ENCODE measurements around the gene AOAH. TPM values are rescaled to one million over a fixed set of nuclear protein-coding genes. Genes with fewer than 3 reads are reported as not detected.
A peak's percentile ranks its signal among the peaks of the same experiment; 100 is the strongest.

AOAH gene
- total RNA-seq, 4 donors from 2014 or later: 0.68 to 12.0 (median 4.8) TPM

DNA sequence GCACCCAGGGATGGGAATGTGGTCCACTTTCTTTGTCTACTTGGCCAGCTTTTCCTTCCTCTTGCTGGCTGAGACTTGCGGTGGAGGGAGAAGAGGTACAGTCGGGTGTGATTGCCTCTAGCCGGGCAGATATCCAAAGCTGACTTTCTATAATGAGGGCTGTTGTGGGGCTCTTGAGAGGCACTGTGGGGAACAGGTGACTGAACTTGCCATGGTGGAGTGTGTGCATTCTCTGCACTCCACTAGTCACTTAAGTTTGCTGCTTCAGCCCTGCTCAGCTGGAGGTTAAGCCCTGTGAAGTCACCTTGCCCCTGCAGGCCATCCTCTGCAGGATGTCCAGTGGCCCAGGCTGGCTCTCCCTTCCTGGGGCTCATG is 116.6 kb downstream of the AOAH start:
- 68 to 72% methylated on average over 3 of the region's 3 CpGs for WGBS, 2 donors
- Histone ChIP-seq H3K27me3 (no peaks in the 10 kb centered on the region), H3K9me3 (no peaks in the 10 kb centered on the region), H3K27ac (no peak overlapping the region), H3K4me3 (no peak overlapping the region), H3K4me1 (peaks cover 0 to 12% (median 0%) of the 10 kb centered on the region in 3 donors), H3K36me3 (no peaks in the 10 kb centered on the region)
- intact Hi-C loops (cut with DNase I): no loop called here
- TF ChIP-seq POLR2A (IDR thresholded peaks at IDR 0.05): no peak
- TF ChIP-seq, protein P1, sequence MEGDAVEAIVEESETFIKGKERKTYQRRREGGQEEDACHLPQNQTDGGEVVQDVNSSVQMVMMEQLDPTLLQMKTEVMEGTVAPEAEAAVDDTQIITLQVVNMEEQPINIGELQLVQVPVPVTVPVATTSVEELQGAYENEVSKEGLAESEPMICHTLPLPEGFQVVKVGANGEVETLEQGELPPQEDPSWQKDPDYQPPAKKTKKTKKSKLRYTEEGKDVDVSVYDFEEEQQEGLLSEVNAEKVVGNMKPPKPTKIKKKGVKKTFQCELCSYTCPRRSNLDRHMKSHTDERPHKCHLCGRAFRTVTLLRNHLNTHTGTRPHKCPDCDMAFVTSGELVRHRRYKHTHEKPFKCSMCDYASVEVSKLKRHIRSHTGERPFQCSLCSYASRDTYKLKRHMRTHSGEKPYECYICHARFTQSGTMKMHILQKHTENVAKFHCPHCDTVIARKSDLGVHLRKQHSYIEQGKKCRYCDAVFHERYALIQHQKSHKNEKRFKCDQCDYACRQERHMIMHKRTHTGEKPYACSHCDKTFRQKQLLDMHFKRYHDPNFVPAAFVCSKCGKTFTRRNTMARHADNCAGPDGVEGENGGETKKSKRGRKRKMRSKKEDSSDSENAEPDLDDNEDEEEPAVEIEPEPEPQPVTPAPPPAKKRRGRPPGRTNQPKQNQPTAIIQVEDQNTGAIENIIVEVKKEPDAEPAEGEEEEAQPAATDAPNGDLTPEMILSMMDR (IDR thresholded peaks at IDR 0.05): no peak
- no peak for DNase-seq

GRCh38 chr7:36606976-36607720 is 117.1 kb downstream of the AOAH start:
- no peaks in the 10 kb centered on the region for H3K36me3 ChIP-seq
- no peak for TF ChIP-seq POLR2A (IDR thresholded peaks at IDR 0.05)
- TF ChIP-seq, protein P1 (IDR thresholded peaks at IDR 0.05): no peak

DNA sequence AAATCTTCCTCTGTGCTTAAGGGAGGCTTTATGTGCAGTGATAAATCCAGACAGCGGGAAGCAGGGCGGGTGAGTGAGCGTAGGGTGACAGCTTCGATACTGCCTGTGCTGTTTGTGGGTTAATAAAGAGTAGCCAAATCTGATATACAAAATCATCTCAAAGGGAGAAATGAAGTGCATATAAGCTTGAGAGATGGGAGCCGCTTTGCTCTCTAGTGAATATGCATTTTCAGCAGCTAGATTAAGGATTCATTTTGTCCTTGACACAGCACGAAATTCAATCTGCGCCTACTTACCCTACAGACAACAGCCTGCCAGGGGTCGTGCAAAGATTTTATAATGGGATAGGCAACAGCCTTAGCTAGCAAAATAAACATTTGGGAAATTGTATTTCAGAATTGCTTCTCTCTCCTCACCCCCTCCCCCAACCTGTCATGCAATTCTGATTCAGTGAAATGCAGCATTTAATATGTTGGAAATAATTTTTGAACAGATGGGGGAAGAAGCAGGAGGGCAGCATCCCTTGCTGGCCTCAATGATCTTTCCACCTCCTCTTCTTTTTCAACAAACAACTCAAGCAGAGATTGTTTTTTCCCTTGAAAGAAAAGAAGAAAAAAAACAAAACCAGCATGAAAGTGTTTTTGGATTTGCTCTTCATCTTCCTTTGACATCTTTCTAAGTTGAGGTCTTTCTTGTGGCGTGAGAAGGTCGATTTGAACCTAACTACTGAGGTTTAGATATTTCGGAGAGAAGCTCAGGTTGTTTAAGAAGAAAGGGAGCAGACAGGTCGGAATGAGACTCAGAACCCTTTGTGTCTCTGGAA is 117.9 kb downstream of the AOAH start:
- no peak for DNase-seq
- H3K27ac ChIP-seq: no peak overlapping the region
- no peak overlapping the region for H3K4me3 ChIP-seq
- intact Hi-C loops (cut with DNase I): no loop called here
- 69 to 83% methylated on average over 12 of the region's 12 CpGs for WGBS, 2 donors
- TF ChIP-seq, protein P1 (IDR thresholded peaks at IDR 0.05): no peak
- no peak for TF ChIP-seq POLR2A (IDR thresholded peaks at IDR 0.05)
- H3K4me1 ChIP-seq: peaks cover 0 to 15% (median 0%) of the 10 kb centered on the region in 3 donors
- H3K9me3 ChIP-seq: no peaks in the 10 kb centered on the region
- no peaks in the 10 kb centered on the region for H3K27me3 ChIP-seq
- H3K36me3 ChIP-seq: no peaks in the 10 kb centered on the region

More at GRCh38 chr7:36606976-36607720, 117.1 kb downstream of the AOAH start:
- Histone ChIP-seq H3K4me1 (peaks cover 0 to 12% (median 0%) of the 10 kb centered on the region in 3 donors), H3K4me3 (no peak overlapping the region), H3K9me3 (no peaks in the 10 kb centered on the region), H3K27ac (no peak overlapping the region), H3K27me3 (no peaks in the 10 kb centered on the region)
- intact Hi-C loops (cut with DNase I): no loop called here
- DNase-seq: no peak
- WGBS, 2 donors: 87 to 95% methylated on average over 5 to 6 of the region's 6 CpGs

GRCh38 chr7:36605261-36606051 is 118.8 kb downstream of the AOAH start:
- Histone ChIP-seq H3K4me3 (no peak overlapping the region), H3K27ac (peak overlapping the region in 1 of 4 donors; percentile 31), H3K9me3 (no peaks in the 10 kb centered on the region), H3K36me3 (no peaks in the 10 kb centered on the region), H3K4me1 (peaks cover 0 to 24% (median 0%) of the 10 kb centered on the region in 3 donors), H3K27me3 (no peaks in the 10 kb centered on the region)
- no peak for DNase-seq
- WGBS, 2 donors: 45 to 56% methylated on average over 4 to 6 of the region's 7 CpGs
- intact Hi-C loops (cut with DNase I): no loop called here
- TF ChIP-seq, protein P1 (IDR thresholded peaks at IDR 0.05): no peak
- no peak for TF ChIP-seq POLR2A (IDR thresholded peaks at IDR 0.05)

All from esophagus squamous epithelium (tissue), 5 donors.